Astrocyte (in vitro differentiated cells and primary cell): Measurements from ENCODE around the gene MACO1. TPM values are rescaled to one million over a fixed set of nuclear protein-coding genes. Genes with fewer than 3 reads are reported as not detected.

Experiments
- DNase-seq: peaks from one replicate; pipeline ENCODE4 v3.0.0-alpha.2; 2010; ENCODE audit warnings: low read depth
- FAIRE-seq: peaks from 2 replicates; lab custom pipeline; 2011; peaks lifted over from hg19 to GRCh38; lab: Jason Lieb, UNC
- H2AFZ ChIP-seq: 2 replicates; pipeline ENCODE4 v1.6.0; 2012; ENCODE audit warnings: low read depth, low read length, inconsistent platforms
- H3K27ac ChIP-seq: 2 replicates; pipeline ENCODE4 v1.5.1; 2011; ENCODE audit warnings: low read depth, low read length, inconsistent platforms
- H3K27me3 ChIP-seq: 2 replicates; pipeline ENCODE4 v1.6.0; 2011; ENCODE audit warnings: low read length, inconsistent platforms; ENCODE audit not compliant: insufficient read depth
- H3K36me3 ChIP-seq: 2 replicates; pipeline ENCODE4 v1.5.1; 2011; ENCODE audit warnings: low read length, inconsistent platforms; ENCODE audit not compliant: insufficient read depth
- H3K4me1 ChIP-seq: 2 replicates; pipeline ENCODE4 v1.5.1; 2011; ENCODE audit warnings: low read length, inconsistent platforms; ENCODE audit not compliant: insufficient read depth
- H3K4me2 ChIP-seq: 2 replicates; pipeline ENCODE4 v1.6.0; 2012; ENCODE audit warnings: low read length, inconsistent platforms
- H3K4me3 ChIP-seq: 2 replicates; pipeline ENCODE4 v1.5.1; 2011; ENCODE audit warnings: low read depth, mild to moderate bottlenecking, low read length, inconsistent platforms; ENCODE audit not compliant: insufficient read depth
- H3K79me2 ChIP-seq: 2 replicates; pipeline ENCODE4 v1.6.0; 2012; ENCODE audit warnings: mild to moderate bottlenecking, low read length, inconsistent platforms; ENCODE audit not compliant: insufficient read depth
- H3K9ac ChIP-seq: 2 replicates; pipeline ENCODE4 v1.6.0; 2012; ENCODE audit warnings: mild to moderate bottlenecking, low read length, inconsistent platforms
- H3K9me3 ChIP-seq: 2 replicates; pipeline ENCODE4 v1.5.1; 2012; ENCODE audit warnings: low read depth, mild to moderate bottlenecking, low read length, inconsistent platforms; ENCODE audit not compliant: insufficient read depth
- H4K20me1 ChIP-seq: 2 replicates; pipeline ENCODE4 v1.6.0; 2012; ENCODE audit warnings: low read length, inconsistent platforms; ENCODE audit not compliant: insufficient read depth
- H3K27ac Mint-ChIP-seq: one replicate; pipeline ENCODE4 v1.8.0; 2021; ENCODE audit warnings: mild to moderate bottlenecking, mixed read lengths; ENCODE audit not compliant: unreplicated experiment
- H3K27me3 Mint-ChIP-seq: one replicate; pipeline ENCODE4 v1.8.0; 2021; ENCODE audit warnings: low read depth, mixed read lengths; ENCODE audit not compliant: unreplicated experiment
- H3K36me3 Mint-ChIP-seq: one replicate; pipeline ENCODE4 v1.8.0; 2021; ENCODE audit warnings: low read depth, mixed read lengths; ENCODE audit not compliant: unreplicated experiment
- H3K4me1 Mint-ChIP-seq: one replicate; pipeline ENCODE4 v1.8.0; 2021; ENCODE audit warnings: low read depth, mixed read lengths; ENCODE audit not compliant: unreplicated experiment
- H3K4me3 Mint-ChIP-seq: one replicate; pipeline ENCODE4 v1.8.0; 2021; ENCODE audit warnings: mild to moderate bottlenecking, moderate library complexity, mixed read lengths; ENCODE audit not compliant: unreplicated experiment
- H3K9me3 Mint-ChIP-seq: one replicate; pipeline ENCODE4 v1.8.0; 2021; ENCODE audit warnings: mild to moderate bottlenecking, mixed read lengths; ENCODE audit not compliant: unreplicated experiment
- CTCF ChIP-seq: IDR thresholded peaks from 2 replicates; pipeline ENCODE4 v1.5.1; 2011; ENCODE audit warnings: low read depth, mild to moderate bottlenecking, inconsistent platforms, low read length, moderate library complexity; ENCODE audit not compliant: insufficient read depth
- EZH2 ChIP-seq: IDR thresholded peaks from 2 replicates; pipeline ENCODE4 v1.6.1; 2012; ENCODE audit warnings: mild to moderate bottlenecking, low read length, inconsistent platforms; ENCODE audit not compliant: insufficient read depth
- total RNA-seq: library from RNA; stranded (reverse); gene quantifications from 2 replicates; pipeline ENCODE4 v1.2.1, GENCODE V29; 2021

The MACO1 gene
- total RNA-seq, 1 donor from 2014 or later = 31.8 TPM

GRCh38 chr1:25451908-25452307 is 21.2 kb downstream of the MACO1 start:
- no peaks in the 10 kb centered on the region for H3K9me3 ChIP-seq
- TF ChIP-seq EZH2 (no peak), CTCF (no peak)
- Mint-ChIP-seq H3K36me3 (peaks cover 4% of the 10 kb centered on the region), H3K27me3 (no peaks in the 10 kb centered on the region), H3K4me3 (no peak overlapping the region), H3K27ac (no peak overlapping the region), H3K9me3 (no peaks in the 10 kb centered on the region), H3K4me1 (no peaks in the 10 kb centered on the region)
- no peaks in the 10 kb centered on the region for H3K27me3 ChIP-seq
- FAIRE-seq (no peak), DNase-seq (no peak)
- H3K4me2 ChIP-seq = no peak overlapping the region
- H3K4me1 ChIP-seq = no peaks in the 10 kb centered on the region
- peaks cover 2% of the 10 kb centered on the region for H4K20me1 ChIP-seq
- no peak overlapping the region for H3K9ac ChIP-seq
- peaks cover 9% of the 10 kb centered on the region for H3K79me2 ChIP-seq
- peaks cover 13% of the 10 kb centered on the region for H3K36me3 ChIP-seq
- no peak overlapping the region for H3K4me3 ChIP-seq
- no peak overlapping the region for H2AFZ ChIP-seq
- H3K27ac ChIP-seq = no peak overlapping the region

- Histone ChIP-seq H3K4me1 (no peaks in the 10 kb centered on the region), H3K36me3 (peaks cover 23% of the 10 kb centered on the region)
Measured at GRCh38 chr1:25456502-25456901, 25.8 kb downstream of the MACO1 start.

More at GRCh38 chr1:25456502-25456901, 25.8 kb downstream of the MACO1 start:
- no peaks in the 10 kb centered on the region for H3K9me3 Mint-ChIP-seq
- H3K4me1 Mint-ChIP-seq = peaks cover 8% of the 10 kb centered on the region
- Histone ChIP-seq H3K4me2 (no peak overlapping the region), H2AFZ (no peak overlapping the region), H3K4me3 (no peak overlapping the region), H3K9ac (no peak overlapping the region), H3K9me3 (no peaks in the 10 kb centered on the region), H3K27me3 (no peaks in the 10 kb centered on the region), H3K79me2 (no peaks in the 10 kb centered on the region), H3K27ac (no peak overlapping the region), H4K20me1 (peaks cover 12% of the 10 kb centered on the region)
- no peaks in the 10 kb centered on the region for H3K27me3 Mint-ChIP-seq
- no peak for DNase-seq
- H3K4me3 Mint-ChIP-seq = no peak overlapping the region
- no peak for FAIRE-seq
- H3K36me3 Mint-ChIP-seq = peaks cover 11% of the 10 kb centered on the region
- no peak for TF ChIP-seq EZH2
- TF ChIP-seq CTCF = no peak
- H3K27ac Mint-ChIP-seq = no peak overlapping the region
